Spleen (tissue), 11 donors: ENCODE results near the gene MYL6B. TPM values are rescaled to one million over a fixed set of nuclear protein-coding genes. Genes with fewer than 3 reads are reported as not detected.
"Not testable (repeated sequence)": the region's sequence is repeated elsewhere in the genome, so short reads cannot be mapped to it uniquely, and the experiment has no call there.

Source experiments
- DNase-seq: peaks from one replicate; pipeline ENCODE4 v3.0.0-alpha.2; 2020
- H3K27ac ChIP-seq, 8 donors: fragments of 200-600 bp; sonication (generic) in 7 of 8; 1 replicate in 4 of 8; 2 replicates in 4 of 8; pipeline versions ENCODE4 v1.5.0 to v1.8.0; 2016 to 2021; ENCODE audit warnings: inconsistent platforms in 4 of 8, mild to moderate bottlenecking in 4 of 8, moderate library complexity in 1 of 8
- H3K27me3 ChIP-seq, 7 donors: fragments of 200-600 bp; sonication (generic) in 6 of 7; replicated peaks in 1 of 7; 1 replicate in 4 of 7; 2 replicates in 3 of 7; pipeline versions ENCODE4 v1.5.0 to v1.8.0; 2016 to 2021; ENCODE audit warnings: inconsistent platforms in 3 of 7, mild to moderate bottlenecking in 1 of 7
- H3K36me3 ChIP-seq, 6 donors: fragments of 200-600 bp; sonication (generic) in 5 of 6; 1 replicate in 4 of 6; 2 replicates in 2 of 6; pipeline versions ENCODE4 v1.5.0 to v1.8.0; 2016 to 2021; ENCODE audit warnings: inconsistent platforms in 2 of 6
- H3K4me1 ChIP-seq, 6 donors: fragments of 200-600 bp; sonication (generic) in 5 of 6; 1 replicate in 3 of 6; 2 replicates in 3 of 6; pipeline versions ENCODE4 v1.5.0 to v1.8.0; 2016 to 2021; ENCODE audit warnings: inconsistent platforms in 3 of 6
- H3K4me3 ChIP-seq, 8 donors: fragments of 200-600 bp; sonication (generic) in 7 of 8; 1 replicate in 4 of 8; 2 replicates in 4 of 8; pipeline versions ENCODE4 v1.5.0 to v1.8.0; 2016 to 2021; ENCODE audit warnings: inconsistent platforms in 4 of 8, mild to moderate bottlenecking in 4 of 8, moderate library complexity in 2 of 8
- H3K9me3 ChIP-seq, 8 donors: fragments of 200-600 bp; sonication (generic) in 7 of 8; 1 replicate in 4 of 8; 2 replicates in 4 of 8; pipeline versions ENCODE4 v1.5.0 to v1.8.0; 2016 to 2021; ENCODE audit warnings: inconsistent platforms in 4 of 8
- POLR2A ChIP-seq, 3 donors: fragments of 450-650 bp; IDR thresholded peaks; one replicate each; pipeline ENCODE4 v1.5.1; 2017; ENCODE audit warnings: antibody characterized with exemption in 3 of 3, mild to moderate bottlenecking in 1 of 3
- POLR2AphosphoS5 ChIP-seq, 3 donors: sonication (generic); formaldehyde crosslinking; IDR thresholded peaks; one replicate each; pipeline ENCODE4 v1.5.1; 2017; ENCODE audit warnings: antibody characterized with exemption in 3 of 3
- WGBS, 5 donors: extraction: QIAGEN DNeasy Blood & Tissue Kit in 3 of 5; methylation state at CpG; one replicate each; pipeline versions ENCODE4 v1.1.5 to v1.1.7; 2013 to 2018; 5-methylcytosine and 5-hydroxymethylcytosine counted together
- intact Hi-C: fragments of 100-400 bp; cut with DNase I; formaldehyde crosslinking; loops from one replicate; pipeline ENCODE4 v1.15.0; 2023; ENCODE audit warnings: low total_unique reads
- polyA plus RNA-seq, 3 donors: library from polyadenylated mRNA; stranded (reverse); fragments of 200-250 nt; gene quantifications; one replicate each; pipeline ENCODE4 v1.2.1, GENCODE V29; 2013
- total RNA-seq, 7 donors: library from RNA; depleted of rRNA in 3 of 7; stranded (reverse); fragments of >200 nt in 3 of 7; fragmentation: NEBNext Ultra II Directional in 4 of 7; extraction: Animal tissue kit (Norgen Biotek cat#: 25700) in 4 of 7; gene quantifications; one replicate each; pipeline versions ENCODE4 v1.1.0 to v1.2.1, GENCODE V29; 2016 to 2021
- TF ChIP-seq, protein P1 (sequence below), 11 experiments: fragments of 200-600 bp in 7 of 11; fragments of 450-650 bp in 4 of 11; sonication (generic) in 4 of 11; IDR thresholded peaks in 8 of 11; conservative IDR thresholded peaks in 3 of 11; 1 replicate in 7 of 11; 2 replicates in 4 of 11; pipeline versions ENCODE4 v1.4.0 to v1.8.0; 2016 to 2021; ENCODE audit warnings: antibody characterized with exemption in 11 of 11, inconsistent platforms in 4 of 11, mild to moderate bottlenecking in 1 of 11
- donor health status: healthy with polysubstance abuse.
- donor health status: DM: no; HTN: no; CAD: no; lungs with moderate emphysema.
- donor health status: DM: no; HTN: no; CAD: no.
- donor health status: Bipolar disorder and iron deficiency.
- donor health status: healthy.
- donor health status: DM: no; HTN: no; CAD: no.
- donor health status: DM: yes; HTN: yes; CAD: no.

The MYL6B gene
- total and polyA plus RNA-seq, 10 donors: 17.1 to 101 (median 40.4) TPM

DNA sequence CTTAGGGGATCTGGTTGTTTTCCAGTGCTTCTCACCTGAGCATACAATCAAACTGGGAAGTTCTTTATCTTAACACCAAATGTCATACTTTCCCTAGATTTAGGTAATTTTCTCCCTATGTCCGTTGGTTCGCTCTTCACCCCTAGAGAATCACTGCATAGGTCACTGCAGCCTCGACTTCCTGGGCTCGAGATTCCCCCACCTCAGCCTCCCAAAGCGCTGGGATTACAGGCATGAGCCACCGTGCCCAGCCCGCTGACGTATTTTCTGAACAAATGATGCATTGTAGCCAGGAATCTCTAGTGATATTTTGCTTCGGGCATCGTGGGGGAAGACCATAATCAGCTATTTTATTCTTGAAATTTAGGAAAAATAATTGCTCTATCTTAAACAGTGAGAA, 37.1 kb upstream of the MYL6B start:
- Histone ChIP-seq H3K4me3 (peak overlapping the region; percentile 56 to 80 (median 74)), H3K9me3 (no peaks in the 10 kb centered on the region), H3K27me3 (no peaks in the 10 kb centered on the region), H3K36me3 (peaks cover 4 to 52% (median 36%) of the 10 kb centered on the region in 6 donors), H3K4me1 (peaks cover 15 to 42% (median 34%) of the 10 kb centered on the region in 6 donors), H3K27ac (peak overlapping the region; percentile 84 to 98 (median 94))
- TF ChIP-seq, protein P1, sequence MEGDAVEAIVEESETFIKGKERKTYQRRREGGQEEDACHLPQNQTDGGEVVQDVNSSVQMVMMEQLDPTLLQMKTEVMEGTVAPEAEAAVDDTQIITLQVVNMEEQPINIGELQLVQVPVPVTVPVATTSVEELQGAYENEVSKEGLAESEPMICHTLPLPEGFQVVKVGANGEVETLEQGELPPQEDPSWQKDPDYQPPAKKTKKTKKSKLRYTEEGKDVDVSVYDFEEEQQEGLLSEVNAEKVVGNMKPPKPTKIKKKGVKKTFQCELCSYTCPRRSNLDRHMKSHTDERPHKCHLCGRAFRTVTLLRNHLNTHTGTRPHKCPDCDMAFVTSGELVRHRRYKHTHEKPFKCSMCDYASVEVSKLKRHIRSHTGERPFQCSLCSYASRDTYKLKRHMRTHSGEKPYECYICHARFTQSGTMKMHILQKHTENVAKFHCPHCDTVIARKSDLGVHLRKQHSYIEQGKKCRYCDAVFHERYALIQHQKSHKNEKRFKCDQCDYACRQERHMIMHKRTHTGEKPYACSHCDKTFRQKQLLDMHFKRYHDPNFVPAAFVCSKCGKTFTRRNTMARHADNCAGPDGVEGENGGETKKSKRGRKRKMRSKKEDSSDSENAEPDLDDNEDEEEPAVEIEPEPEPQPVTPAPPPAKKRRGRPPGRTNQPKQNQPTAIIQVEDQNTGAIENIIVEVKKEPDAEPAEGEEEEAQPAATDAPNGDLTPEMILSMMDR (IDR thresholded peaks at IDR 0.05 in 8 of 11, conservative IDR thresholded peaks at IDR 0.05 in 3 of 11): no peak
- TF ChIP-seq POLR2AphosphoS5 (IDR thresholded peaks at IDR 0.05): no peak
- TF ChIP-seq POLR2A (IDR thresholded peaks at IDR 0.05): no peak
- no peak for DNase-seq
- intact Hi-C loops: no loop called here
- WGBS, 5 donors: 53 to 66% (median 61%) methylated on average over 10 of the region's 10 CpGs

DNA sequence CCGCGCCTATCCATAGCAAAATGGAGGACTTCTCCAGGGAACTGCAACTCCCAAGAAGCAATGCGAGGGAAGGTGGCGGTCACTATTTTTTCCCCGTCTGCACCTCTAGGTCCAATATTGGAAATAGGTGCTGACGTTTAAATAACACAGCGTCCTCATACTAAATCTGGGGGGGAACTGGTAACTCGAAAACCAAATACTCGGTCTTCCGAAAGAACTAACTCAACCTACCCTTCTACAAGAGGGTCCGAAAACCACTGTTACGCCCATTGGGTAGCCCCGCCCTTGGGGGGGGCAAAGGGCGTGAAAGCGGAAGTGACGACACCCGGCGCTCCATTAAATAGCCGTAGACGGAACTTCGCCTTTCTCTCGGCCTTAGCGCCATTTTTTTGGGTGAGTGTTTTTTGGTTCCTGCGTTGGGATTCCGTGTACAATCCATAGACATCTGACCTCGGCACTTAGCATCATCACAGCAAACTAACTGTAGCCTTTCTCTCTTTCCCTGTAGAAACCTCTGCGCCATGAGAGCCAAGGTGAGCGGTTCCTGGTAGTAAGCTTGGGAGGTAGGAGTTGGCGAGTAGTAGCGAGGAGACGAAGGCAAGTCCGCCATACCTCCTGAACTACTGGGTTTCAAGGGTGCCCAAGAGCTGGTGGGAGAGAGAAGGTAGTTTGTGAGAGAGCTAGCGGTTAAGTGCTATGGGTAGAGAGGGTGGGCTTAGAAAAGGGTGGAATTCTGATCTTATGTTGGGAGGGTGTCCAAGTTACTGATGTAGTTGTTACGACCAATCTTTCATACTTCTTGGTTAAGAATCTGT, 35.9 kb upstream of the MYL6B start, which contains the start of gene RPL41:
Gene RPL41 (plus strand): TSS at position 367 of the 815 bp plus-strand sequence.
- H3K27me3 ChIP-seq: no peaks in the 10 kb centered on the region
- peak within 1 kb of the TSS; percentile 56 to 80 (median 74) for H3K4me3 ChIP-seq
- DNase-seq: peak; percentile 96
- WGBS, 5 donors: 0 to 1% (median 0%) methylated on average over 34 of the region's 34 CpGs
- H3K4me1 ChIP-seq: peaks cover 15 to 54% (median 40%) of the 10 kb centered on the region in 6 donors
- intact Hi-C loops: no loop called here
- H3K9me3 ChIP-seq: no peaks in the 10 kb centered on the region
- TF ChIP-seq, protein P1 (IDR thresholded peaks at IDR 0.05 in 8 of 11, conservative IDR thresholded peaks at IDR 0.05 in 3 of 11): peak in 1 of 11 experiments; percentile 24
- TF ChIP-seq POLR2AphosphoS5 (IDR thresholded peaks at IDR 0.05) (peak; percentile 68 to 99 (median 94)), POLR2A (IDR thresholded peaks at IDR 0.05) (peak; percentile 71 to 94 (median 93))
- H3K27ac ChIP-seq: peak within 1 kb of the TSS; percentile 84 to 98 (median 94)
- H3K36me3 ChIP-seq: peaks cover 0 to 52% (median 35%) of the 10 kb centered on the region in 6 donors

GRCh38 chr12:56117082-56117706, 35.2 kb upstream of the MYL6B start:
- DNase-seq, H3K9me3 ChIP-seq, H3K27me3 ChIP-seq, intact Hi-C loops: not testable (repeated sequence)
- peak overlapping the region; percentile 56 to 80 (median 74) for H3K4me3 ChIP-seq
- H3K36me3 ChIP-seq: peaks cover 0 to 52% (median 34%) of the 10 kb centered on the region in 6 donors
- H3K27ac ChIP-seq: peak overlapping the region; percentile 91 to 98 (median 95)
- H3K4me1 ChIP-seq: peaks cover 15 to 61% (median 41%) of the 10 kb centered on the region in 6 donors
- 3 to 5% (median 4%) methylated on average over 12 to 16 of the region's 16 CpGs for WGBS, 5 donors

- 0 to 1% (median 1%) methylated on average over 54 to 61 of the region's 61 CpGs for WGBS, 5 donors
- H3K36me3 ChIP-seq: peaks cover 0 to 50% (median 27%) of the 10 kb centered on the region in 6 donors
- peaks cover 15 to 70% (median 41%) of the 10 kb centered on the region in 6 donors for H3K4me1 ChIP-seq
- H3K27me3 ChIP-seq: no peaks in the 10 kb centered on the region
- TF ChIP-seq POLR2A (IDR thresholded peaks at IDR 0.05): peak in 2 of 3 donors; percentile 37 to 84
- peak; percentile 98 for TF ChIP-seq POLR2AphosphoS5 (IDR thresholded peaks at IDR 0.05)
- TF ChIP-seq, protein P1 (IDR thresholded peaks at IDR 0.05 in 8 of 11, conservative IDR thresholded peaks at IDR 0.05 in 3 of 11): peak; percentile 48 to 81 (median 69)
- H3K9me3 ChIP-seq: no peaks in the 10 kb centered on the region
- peak; percentile 100 for DNase-seq
- H3K27ac ChIP-seq: peak within 1 kb of the TSS; percentile 91 to 98 (median 95)
- intact Hi-C loops: no loop called here
- H3K4me3 ChIP-seq: peak within 1 kb of the TSS; percentile 56 to 80 (median 74)
Measured at GRCh38 chr12:56117778-56118687, 34.4 kb upstream of the MYL6B start, which contains the start of gene ZC3H10. ZC3H10 (plus strand) TSS chr12:56118266; CDS start chr12:56120563, 2,297 bp downstream.
